T-cell (primary cell): Measurements from ENCODE around the gene CILP2. TPM values are rescaled to one million over a fixed set of nuclear protein-coding genes. Genes with fewer than 3 reads are reported as not detected.
A peak's percentile ranks its signal among the peaks of the same experiment; 100 is the strongest.

ENCODE experiments used
- ATAC-seq, 4 experiments: fragments of 200-7000 bp in 3 of 4; fragments of 150-1000 bp in 1 of 4; cut with Tn5 transposase; replicated peaks in 1 of 4; 1 replicate in 3 of 4; 2 replicates in 1 of 4; pipeline ENCODE4 v1.10.0; 2021; ENCODE audit warnings: moderate library complexity in 3 of 4, mild to moderate bottlenecking in 2 of 4, moderate number of reproducible peaks in 1 of 4
- CTCF ChIA-PET, 2 donors: fragments of 300-600 bp; sonication (Branson Sonifier 250); formaldehyde crosslinking; loops; one replicate each; lab custom pipeline; 2022; ENCODE audit warnings: antibody characterized with exemption in 2 of 2; lab: Charles Lee
- POLR2A ChIA-PET, 2 donors: fragments of 300-600 bp; sonication (Branson Sonifier 250); formaldehyde crosslinking; loops; one replicate each; lab custom pipeline; 2022; ENCODE audit warnings: antibody characterized with exemption in 2 of 2; lab: Charles Lee
- DNase-seq, 35 experiments: peaks; one replicate each; pipeline versions ENCODE4 v3.0.0 to v3.0.0-alpha.2; 2013 to 2023
- H3K27ac ChIP-seq: one replicate; pipeline ENCODE4 v1.5.1; 2013; ENCODE audit warnings: low read length
- H3K27me3 ChIP-seq, 2 experiments: replicated peaks in 1 of 2; 1 replicate in 1 of 2; 2 replicates in 1 of 2; pipeline versions ENCODE4 v1.6.1 to v1.7.0; 2013; ENCODE audit warnings: low read length in 1 of 2, mixed read lengths in 1 of 2; ENCODE audit not compliant: control insufficient read depth in 2 of 2, insufficient read depth in 2 of 2; ENCODE audit errors: extremely low read depth in 1 of 2
- H3K36me3 ChIP-seq, 2 donors: 1 replicate in 1 of 2; 2 replicates in 1 of 2; pipeline versions ENCODE4 v1.6.1 to v1.7.0; 2013; ENCODE audit warnings: low read length in 1 of 2; ENCODE audit not compliant: control insufficient read depth in 2 of 2, insufficient read depth in 1 of 2; ENCODE audit errors: extremely low read depth in 1 of 2
- H3K4me1 ChIP-seq, 2 experiments: 1 replicate in 1 of 2; 2 replicates in 1 of 2; pipeline versions ENCODE4 v1.6.1 to v1.7.0; 2013; ENCODE audit warnings: low read length in 2 of 2, mixed read lengths in 1 of 2; ENCODE audit not compliant: insufficient read depth in 2 of 2, control insufficient read depth in 1 of 2; ENCODE audit errors: extremely low read depth in 1 of 2
- H3K4me3 ChIP-seq, 2 donors: 1 replicate in 1 of 2; 2 replicates in 1 of 2; pipeline versions ENCODE4 v1.5.1 to v1.7.0; 2013; ENCODE audit warnings: mild to moderate bottlenecking in 2 of 2, low read length in 1 of 2, moderate library complexity in 1 of 2; ENCODE audit not compliant: control insufficient read depth in 1 of 2; ENCODE audit errors: extremely low read depth in 1 of 2
- H3K9me3 ChIP-seq: 2 replicates; pipeline ENCODE4 v1.7.0; 2013
- H3K27ac Mint-ChIP-seq, 2 donors: one replicate each; pipeline ENCODE4 v1.8.0; 2020 to 2021; ENCODE audit warnings: mild to moderate bottlenecking in 2 of 2, mixed read lengths in 2 of 2
- H3K27me3 Mint-ChIP-seq, 2 donors: one replicate each; pipeline ENCODE4 v1.8.0; 2021 to 2022; ENCODE audit warnings: mixed read lengths in 2 of 2
- H3K36me3 Mint-ChIP-seq: one replicate; pipeline ENCODE4 v1.8.0; 2021; ENCODE audit warnings: mixed read lengths
- H3K4me1 Mint-ChIP-seq, 3 donors: one replicate each; pipeline ENCODE4 v1.8.0; 2020 to 2022; ENCODE audit warnings: mixed read lengths in 3 of 3, mild to moderate bottlenecking in 1 of 3
- H3K4me3 Mint-ChIP-seq, 3 donors: one replicate each; pipeline ENCODE4 v1.8.0; 2020 to 2022; ENCODE audit warnings: mild to moderate bottlenecking in 3 of 3, mixed read lengths in 3 of 3, moderate library complexity in 3 of 3
- H3K9me3 Mint-ChIP-seq, 3 donors: one replicate each; pipeline ENCODE4 v1.8.0; 2020 to 2022; ENCODE audit warnings: mixed read lengths in 3 of 3
- WGBS: methylation state at CpG from one replicate; pipeline ENCODE4 v1.1.5; 2013; ENCODE audit warnings: missing lambda C conversion rate; ENCODE audit not compliant: insufficient coverage; 5-methylcytosine and 5-hydroxymethylcytosine counted together
- total RNA-seq, 35 experiments: library from RNA in 6 of 35; stranded (reverse) in 6 of 35; fragments of 120-200 nt in 1 of 35; gene quantifications; one replicate each; pipeline versions ENCODE4 v1.2.1 to v1.2.4 and lab custom pipeline; 2013 to 2026

CILP2 gene
- total RNA-seq, 5 donors from 2014 or later (not counting 1 experiment from before 2014, with no cell fraction given), result 0.23 to 1.3 (median 0.41) TPM

DNA sequence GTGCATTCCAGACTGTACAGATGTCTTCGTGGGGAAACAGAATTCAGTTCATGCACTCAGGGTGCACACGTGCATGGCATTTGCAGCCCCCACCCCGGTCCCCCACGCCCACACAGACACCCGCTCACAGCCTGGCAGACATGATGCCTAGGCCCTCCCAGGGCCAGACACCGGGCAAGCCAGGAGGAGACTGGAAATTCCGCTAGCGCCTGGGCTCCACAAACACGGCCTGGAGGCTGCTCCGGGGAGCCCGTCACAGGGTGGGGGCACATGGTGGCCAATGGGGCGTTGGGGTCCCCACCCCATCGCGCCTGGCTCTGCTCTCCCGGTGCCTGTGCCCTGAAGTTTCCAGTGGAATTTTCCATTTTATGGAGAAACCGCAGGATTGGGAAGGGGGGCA lies 3.6 kb downstream of the CILP2 start:
- H3K27me3 ChIP-seq, result peaks cover 0 to 56% of the 10 kb centered on the region in 2 experiments
- ChIA-PET CTCF (interaction anchor here in 1 of 2 donors (0.6 kb wide), 1 partner anchor 9 kb away, joined by 6 read pairs; no protein-coding TSS in a partner anchor), POLR2A (no interaction called here)
- no peaks in the 10 kb centered on the region for H3K36me3 ChIP-seq
- peak overlapping the region; percentile 10 to 42 for H3K4me3 ChIP-seq
- peaks cover 4 to 56% of the 10 kb centered on the region in 2 experiments for H3K4me1 ChIP-seq
- peak overlapping the region in 1 of 3 donors; percentile 78 for H3K4me3 Mint-ChIP-seq
- no peak overlapping the region for H3K27ac Mint-ChIP-seq
- no peaks in the 10 kb centered on the region for H3K36me3 Mint-ChIP-seq
- DNase-seq (no peak), ATAC-seq (no peak)
- H3K27me3 Mint-ChIP-seq, result peaks cover 0 to 14% of the 10 kb centered on the region in 2 donors
- 94% methylated on average over 6 of the region's 16 CpGs for WGBS
- peaks cover 24 to 43% (median 31%) of the 10 kb centered on the region in 3 donors for H3K4me1 Mint-ChIP-seq
- no peaks in the 10 kb centered on the region for H3K9me3 ChIP-seq
- no peaks in the 10 kb centered on the region for H3K9me3 Mint-ChIP-seq
- H3K27ac ChIP-seq, result no peak overlapping the region

DNA sequence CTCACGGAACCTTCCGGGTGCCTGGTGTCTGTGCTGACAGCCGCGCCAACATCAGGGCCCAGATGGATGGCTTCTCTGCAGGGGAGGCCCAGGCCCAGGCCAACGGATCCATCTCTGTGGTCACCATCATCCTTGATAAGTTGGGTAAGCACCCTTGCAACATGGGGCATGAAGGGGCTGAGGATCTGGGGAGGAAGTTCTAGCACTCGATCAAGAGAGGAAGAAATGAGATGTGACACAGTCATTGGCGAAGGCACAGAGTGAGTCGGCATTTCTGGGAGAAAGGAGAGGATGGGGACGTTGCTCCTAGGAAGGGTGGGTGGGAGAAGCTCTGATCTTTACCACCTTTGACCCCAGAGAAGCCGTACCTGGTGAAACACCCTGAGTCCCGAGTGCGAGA lies 4.4 kb downstream of the CILP2 start:
- ChIA-PET CTCF (no interaction called here), POLR2A (interaction anchor here in 1 of 2 donors (0.6 kb wide), 1 partner anchor 1323 kb away, joined by 3 read pairs; no protein-coding TSS in a partner anchor)
- no peaks in the 10 kb centered on the region for H3K9me3 ChIP-seq
- H3K4me3 ChIP-seq, result no peak overlapping the region
- Mint-ChIP-seq H3K27ac (no peak overlapping the region), H3K4me3 (peak overlapping the region in 1 of 3 donors; percentile 51), H3K36me3 (no peaks in the 10 kb centered on the region), H3K4me1 (peaks cover 21 to 36% (median 28%) of the 10 kb centered on the region in 3 donors), H3K27me3 (peaks cover 0 to 12% of the 10 kb centered on the region in 2 donors), H3K9me3 (no peaks in the 10 kb centered on the region)
- peaks cover 4 to 50% of the 10 kb centered on the region in 2 experiments for H3K4me1 ChIP-seq
- ATAC-seq (no peak), DNase-seq (no peak)
- H3K27ac ChIP-seq, result no peak overlapping the region
- peaks cover 0 to 63% of the 10 kb centered on the region in 2 experiments for H3K27me3 ChIP-seq
- 72% methylated on average over 11 of the region's 12 CpGs for WGBS
- no peaks in the 10 kb centered on the region for H3K36me3 ChIP-seq

DNA sequence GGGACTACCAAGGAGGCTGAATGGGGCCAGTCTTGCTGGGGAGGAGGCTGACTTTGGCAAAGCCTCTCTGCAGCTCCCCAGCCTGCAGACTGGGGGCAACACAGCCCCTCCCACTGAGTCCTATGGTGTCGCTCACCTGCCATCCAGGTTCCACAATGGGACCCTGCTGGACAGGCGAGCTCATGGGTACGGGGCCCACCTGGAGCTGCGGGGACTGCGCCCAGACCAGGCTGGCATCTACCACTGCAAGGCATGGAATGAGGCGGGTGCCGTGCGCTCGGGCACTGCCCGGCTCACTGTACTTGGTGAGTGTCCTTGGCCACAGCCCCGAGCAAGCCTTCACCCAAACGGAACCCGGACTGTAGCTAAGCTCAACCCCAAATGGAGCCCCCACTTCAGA lies 5.0 kb downstream of the CILP2 start:
- ATAC-seq, result no peak
- Histone ChIP-seq H3K27ac (no peak overlapping the region), H3K36me3 (no peaks in the 10 kb centered on the region), H3K4me1 (peaks cover 4 to 44% of the 10 kb centered on the region in 2 experiments), H3K4me3 (no peak overlapping the region), H3K9me3 (no peaks in the 10 kb centered on the region), H3K27me3 (peaks cover 0 to 62% of the 10 kb centered on the region in 2 experiments)
- DNase-seq, result no peak
- no peaks in the 10 kb centered on the region for H3K9me3 Mint-ChIP-seq
- H3K4me3 Mint-ChIP-seq, result no peak overlapping the region
- POLR2A ChIA-PET, result no interaction called here
- CTCF ChIA-PET, result no interaction called here
- peaks cover 0 to 12% of the 10 kb centered on the region in 2 donors for H3K27me3 Mint-ChIP-seq
- peaks cover 18 to 32% (median 24%) of the 10 kb centered on the region in 3 donors for H3K4me1 Mint-ChIP-seq
- no peak overlapping the region for H3K27ac Mint-ChIP-seq
- 96% methylated on average over 13 of the region's 13 CpGs for WGBS
- no peaks in the 10 kb centered on the region for H3K36me3 Mint-ChIP-seq

DNA sequence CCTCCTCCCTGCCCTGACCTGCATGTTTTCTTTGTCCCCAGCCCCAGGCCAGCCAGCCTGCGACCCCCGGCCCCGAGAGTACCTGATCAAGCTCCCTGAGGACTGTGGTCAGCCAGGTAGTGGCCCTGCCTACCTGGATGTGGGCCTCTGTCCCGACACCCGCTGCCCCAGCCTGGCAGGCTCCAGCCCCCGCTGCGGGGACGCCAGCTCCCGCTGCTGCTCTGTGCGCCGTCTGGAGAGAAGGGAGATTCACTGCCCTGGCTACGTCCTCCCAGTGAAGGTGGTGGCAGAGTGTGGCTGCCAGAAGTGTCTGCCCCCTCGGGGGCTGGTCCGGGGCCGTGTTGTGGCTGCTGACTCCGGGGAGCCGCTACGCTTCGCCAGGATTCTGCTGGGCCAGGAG lies 5.6 kb downstream of the CILP2 start:
- Histone ChIP-seq H3K4me3 (no peak overlapping the region), H3K36me3 (no peaks in the 10 kb centered on the region), H3K9me3 (no peaks in the 10 kb centered on the region), H3K27me3 (peaks cover 0 to 64% of the 10 kb centered on the region in 2 experiments), H3K4me1 (peaks cover 4 to 39% of the 10 kb centered on the region in 2 experiments), H3K27ac (no peak overlapping the region)
- Mint-ChIP-seq H3K27ac (no peak overlapping the region), H3K4me1 (peaks cover 15 to 30% (median 22%) of the 10 kb centered on the region in 3 donors), H3K9me3 (no peaks in the 10 kb centered on the region), H3K36me3 (no peaks in the 10 kb centered on the region), H3K27me3 (peaks cover 0 to 10% of the 10 kb centered on the region in 2 donors), H3K4me3 (no peak overlapping the region)
- POLR2A ChIA-PET, result no interaction called here
- CTCF ChIA-PET, result no interaction called here
- no peak for DNase-seq
- no peak for ATAC-seq
- 94% methylated on average over 18 of the region's 19 CpGs for WGBS

DNA sequence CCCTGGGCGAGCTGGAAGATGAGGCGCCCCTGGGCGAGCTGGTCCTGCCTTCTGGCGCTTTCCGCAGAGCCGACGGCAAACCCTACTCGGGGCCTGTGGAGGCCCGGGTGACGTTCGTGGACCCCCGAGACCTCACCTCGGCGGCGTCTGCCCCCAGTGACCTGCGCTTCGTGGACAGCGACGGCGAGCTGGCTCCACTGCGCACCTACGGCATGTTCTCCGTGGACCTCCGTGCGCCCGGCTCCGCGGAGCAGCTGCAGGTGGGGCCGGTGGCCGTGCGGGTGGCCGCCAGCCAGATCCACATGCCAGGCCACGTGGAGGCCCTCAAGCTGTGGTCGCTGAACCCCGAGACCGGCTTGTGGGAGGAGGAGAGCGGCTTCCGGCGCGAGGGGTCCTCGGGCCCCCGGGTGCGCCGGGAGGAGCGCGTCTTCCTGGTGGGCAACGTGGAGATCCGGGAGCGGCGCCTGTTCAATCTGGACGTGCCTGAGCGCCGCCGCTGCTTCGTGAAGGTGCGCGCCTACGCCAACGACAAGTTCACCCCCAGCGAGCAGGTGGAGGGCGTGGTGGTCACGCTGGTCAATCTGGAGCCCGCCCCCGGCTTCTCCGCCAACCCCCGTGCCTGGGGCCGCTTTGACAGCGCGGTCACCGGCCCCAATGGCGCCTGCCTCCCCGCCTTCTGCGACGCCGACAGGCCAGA lies 6.3 kb downstream of the CILP2 start:
- Histone ChIP-seq H3K27me3 (peaks cover 0 to 66% of the 10 kb centered on the region in 2 experiments), H3K36me3 (no peaks in the 10 kb centered on the region), H3K9me3 (no peaks in the 10 kb centered on the region), H3K27ac (no peak overlapping the region), H3K4me3 (no peak overlapping the region), H3K4me1 (peaks cover 4 to 34% of the 10 kb centered on the region in 2 experiments)
- DNase-seq (no peak), ATAC-seq (no peak)
- Mint-ChIP-seq H3K4me1 (peaks cover 11 to 22% (median 15%) of the 10 kb centered on the region in 3 donors), H3K27ac (no peak overlapping the region), H3K9me3 (no peaks in the 10 kb centered on the region), H3K27me3 (peaks cover 0 to 4% of the 10 kb centered on the region in 2 donors), H3K4me3 (no peak overlapping the region), H3K36me3 (no peaks in the 10 kb centered on the region)
- ChIA-PET CTCF (no interaction called here), POLR2A (no interaction called here)
- 92% methylated on average over 75 of the region's 75 CpGs for WGBS

DNA sequence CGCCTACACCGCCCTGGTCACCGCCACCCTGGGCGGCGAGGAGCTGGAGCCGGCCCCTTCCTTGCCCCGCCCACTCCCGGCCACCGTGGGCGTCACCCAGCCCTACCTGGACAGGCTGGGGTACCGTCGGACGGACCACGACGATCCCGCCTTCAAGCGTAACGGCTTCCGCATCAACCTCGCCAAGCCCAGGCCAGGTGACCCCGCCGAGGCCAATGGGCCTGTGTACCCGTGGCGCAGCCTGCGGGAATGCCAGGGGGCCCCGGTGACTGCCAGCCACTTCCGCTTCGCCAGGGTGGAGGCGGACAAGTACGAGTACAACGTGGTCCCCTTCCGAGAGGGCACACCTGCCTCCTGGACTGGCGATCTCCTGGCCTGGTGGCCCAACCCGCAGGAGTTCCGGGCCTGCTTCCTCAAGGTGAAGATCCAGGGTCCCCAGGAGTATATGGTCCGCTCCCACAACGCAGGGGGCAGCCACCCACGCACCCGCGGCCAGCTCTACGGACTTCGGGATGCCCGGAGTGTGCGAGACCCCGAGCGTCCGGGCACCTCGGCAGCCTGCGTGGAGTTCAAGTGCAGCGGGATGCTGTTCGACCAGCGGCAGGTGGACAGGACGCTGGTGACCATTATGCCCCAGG lies 7.0 kb downstream of the CILP2 start:
- Histone ChIP-seq H3K4me1 (peaks cover 4 to 28% of the 10 kb centered on the region in 2 experiments), H3K27ac (no peak overlapping the region), H3K9me3 (no peaks in the 10 kb centered on the region), H3K36me3 (no peaks in the 10 kb centered on the region), H3K27me3 (peaks cover 0 to 66% of the 10 kb centered on the region in 2 experiments), H3K4me3 (no peak overlapping the region)
- Mint-ChIP-seq H3K36me3 (no peaks in the 10 kb centered on the region), H3K9me3 (no peaks in the 10 kb centered on the region), H3K4me1 (peaks cover 11 to 18% (median 15%) of the 10 kb centered on the region in 3 donors), H3K4me3 (no peak overlapping the region), H3K27ac (no peak overlapping the region), H3K27me3 (peaks cover 0 to 4% of the 10 kb centered on the region in 2 donors)
- no peak for DNase-seq
- 90% methylated on average over 53 of the region's 53 CpGs for WGBS
- ChIA-PET CTCF (no interaction called here), POLR2A (no interaction called here)
- no peak for ATAC-seq
